Sigmoid colon (tissue), 7 donors: ENCODE data around the gene DCD. TPM values are rescaled to one million over a fixed set of nuclear protein-coding genes. Genes with fewer than 3 reads are reported as not detected.

Experiments used
- DNase-seq: peaks from one replicate; pipeline ENCODE4 v3.0.0-alpha.2; 2019
- H3K27ac ChIP-seq, 4 donors: fragments of 200-600 bp; sonication (generic); one replicate each; pipeline ENCODE4 v1.5.1; 2016 to 2019; ENCODE audit warnings: mild to moderate bottlenecking in 1 of 4
- H3K27me3 ChIP-seq, 3 donors: fragments of 200-600 bp; sonication (generic); one replicate each; pipeline ENCODE4 v1.5.1; 2019; ENCODE audit warnings: mild to moderate bottlenecking in 1 of 3
- H3K36me3 ChIP-seq, 4 donors: fragments of 200-600 bp; sonication (generic); one replicate each; pipeline ENCODE4 v1.5.1; 2016 to 2019
- H3K4me1 ChIP-seq, 4 donors: fragments of 200-600 bp; sonication (generic); one replicate each; pipeline ENCODE4 v1.5.1; 2017 to 2019
- H3K4me3 ChIP-seq, 4 donors: fragments of 200-600 bp; sonication (generic); one replicate each; pipeline ENCODE4 v1.5.1; 2017 to 2019; ENCODE audit warnings: mild to moderate bottlenecking in 2 of 4, moderate library complexity in 1 of 4
- H3K9me3 ChIP-seq, 4 donors: fragments of 200-600 bp in 3 of 4; sonication (generic) in 3 of 4; one replicate each; pipeline versions ENCODE4 v1.5.1 to v1.6.1; 2013 to 2019
- EP300 ChIP-seq, 4 donors: sonication (generic); formaldehyde crosslinking; IDR thresholded peaks; one replicate each; pipeline ENCODE4 v1.6.1; 2017; ENCODE audit warnings: antibody characterized with exemption in 4 of 4
- POLR2A ChIP-seq, 2 donors: fragments of 450-650 bp; IDR thresholded peaks; one replicate each; pipeline ENCODE4 v1.6.1; 2016; ENCODE audit warnings: antibody characterized with exemption in 2 of 2, mild to moderate bottlenecking in 2 of 2, moderate library complexity in 2 of 2
- POLR2AphosphoS5 ChIP-seq, 4 donors: sonication (generic); formaldehyde crosslinking; IDR thresholded peaks; one replicate each; pipeline ENCODE4 v1.6.1; 2017; ENCODE audit warnings: antibody characterized with exemption in 4 of 4
- WGBS, 2 donors: extraction: QIAGEN DNeasy Blood & Tissue Kit; methylation state at CpG; one replicate each; pipeline ENCODE4 v1.1.7; 2013; 5-methylcytosine and 5-hydroxymethylcytosine counted together
- intact Hi-C: fragments of 100-400 bp; cut with DNase I; formaldehyde crosslinking; loops from one replicate; pipeline ENCODE4 v1.15.1; 2023
- polyA plus RNA-seq, 3 donors: library from polyadenylated mRNA; stranded (reverse); fragments of 200-250 nt; gene quantifications; one replicate each; pipeline ENCODE4 v1.2.3, GENCODE V29; 2013
- total RNA-seq, 4 donors: library from RNA; depleted of rRNA; stranded (reverse); fragments of >200 nt; gene quantifications; one replicate each; pipeline ENCODE4 v1.1.0, GENCODE V29; 2016
- TF ChIP-seq, protein P1 (sequence below), 4 experiments: fragments of 450-650 bp in 3 of 4; fragments of 200-600 bp in 1 of 4; IDR thresholded peaks; one replicate each; pipeline ENCODE4 v1.5.1; 2016 to 2019; ENCODE audit warnings: antibody characterized with exemption in 4 of 4, mild to moderate bottlenecking in 3 of 4, moderate library complexity in 2 of 4
- donor health status: healthy with polysubstance abuse.
- donor health status: Bipolar disorder and iron deficiency.
- donor health status: healthy.

DCD gene
- total and polyA plus RNA-seq, 7 donors = not detected

DNA sequence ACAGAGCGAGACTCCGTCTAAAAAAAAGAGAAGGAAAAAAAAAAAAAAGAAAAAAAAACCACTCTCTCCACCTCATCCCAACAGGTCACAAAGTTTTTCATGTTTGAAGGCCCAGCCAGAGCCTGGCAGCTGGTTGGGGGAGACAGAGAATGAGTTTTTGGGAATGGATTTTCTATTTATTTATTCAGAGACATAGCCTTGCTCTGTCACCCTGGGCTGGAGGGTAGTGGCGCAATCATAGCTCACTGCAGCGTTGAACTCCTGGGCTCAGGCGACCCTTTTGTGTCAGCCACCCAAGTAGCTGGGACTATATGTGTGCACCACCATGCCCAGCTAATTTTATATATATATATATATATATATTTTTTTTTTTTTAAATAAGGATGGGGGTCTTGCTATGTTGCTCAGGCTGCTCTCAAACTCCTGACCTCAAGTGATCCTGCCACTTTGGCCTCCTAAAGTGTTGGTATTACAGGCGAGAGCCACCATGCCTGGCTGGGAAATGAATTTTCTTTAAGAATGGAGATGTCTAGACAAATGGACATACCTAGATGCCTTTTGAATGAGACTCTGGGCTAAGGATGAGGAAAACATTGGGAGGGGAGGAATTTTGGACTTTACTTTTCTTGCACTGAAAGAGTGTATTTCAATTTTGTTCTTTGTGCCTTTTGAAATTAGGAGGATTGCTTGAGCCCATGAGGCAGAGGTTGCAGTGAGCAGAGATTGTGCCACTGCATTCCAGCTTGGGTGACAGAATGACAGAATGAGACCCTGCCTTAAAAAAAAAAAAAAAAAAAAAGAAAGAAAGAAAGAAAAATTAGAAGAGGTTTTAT lies 42.8 kb downstream of the DCD start:
- no peaks in the 10 kb centered on the region for H3K27me3 ChIP-seq
- intact Hi-C loops = no loop called here
- H3K4me1 ChIP-seq = no peaks in the 10 kb centered on the region
- no peak for DNase-seq
- H3K4me3 ChIP-seq = no peak overlapping the region
- TF ChIP-seq EP300 (IDR thresholded peaks at IDR 0.05) (no peak), POLR2A (IDR thresholded peaks at IDR 0.05) (no peak)
- H3K27ac ChIP-seq = no peak overlapping the region
- WGBS, 2 donors = 91 to 92% methylated on average over 6 of the region's 6 CpGs
- no peaks in the 10 kb centered on the region for H3K9me3 ChIP-seq
- no peaks in the 10 kb centered on the region for H3K36me3 ChIP-seq

DNA sequence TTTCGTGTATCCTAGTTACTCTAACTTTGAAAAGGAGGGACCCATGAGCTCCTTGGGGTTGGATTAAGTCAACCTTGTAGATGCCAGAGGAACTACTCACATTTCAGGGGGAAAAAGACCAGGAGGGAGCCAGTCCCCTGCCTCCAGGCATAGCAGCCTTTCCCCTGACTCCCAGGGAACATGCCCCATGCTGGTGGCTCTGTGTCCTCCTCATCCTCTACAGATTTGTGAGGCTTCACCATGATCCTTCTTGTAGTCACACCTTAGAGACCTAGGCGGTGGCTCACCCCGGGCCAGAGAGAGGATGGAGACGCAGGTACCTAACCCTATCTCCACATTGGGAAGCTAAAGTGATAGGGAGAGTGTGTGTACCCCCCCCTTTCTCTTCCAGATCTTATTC lies 43.7 kb downstream of the DCD start:
- no peaks in the 10 kb centered on the region for H3K4me1 ChIP-seq
- H3K27me3 ChIP-seq = no peaks in the 10 kb centered on the region
- no peak overlapping the region for H3K4me3 ChIP-seq
- intact Hi-C loops = no loop called here
- TF ChIP-seq, protein P1, sequence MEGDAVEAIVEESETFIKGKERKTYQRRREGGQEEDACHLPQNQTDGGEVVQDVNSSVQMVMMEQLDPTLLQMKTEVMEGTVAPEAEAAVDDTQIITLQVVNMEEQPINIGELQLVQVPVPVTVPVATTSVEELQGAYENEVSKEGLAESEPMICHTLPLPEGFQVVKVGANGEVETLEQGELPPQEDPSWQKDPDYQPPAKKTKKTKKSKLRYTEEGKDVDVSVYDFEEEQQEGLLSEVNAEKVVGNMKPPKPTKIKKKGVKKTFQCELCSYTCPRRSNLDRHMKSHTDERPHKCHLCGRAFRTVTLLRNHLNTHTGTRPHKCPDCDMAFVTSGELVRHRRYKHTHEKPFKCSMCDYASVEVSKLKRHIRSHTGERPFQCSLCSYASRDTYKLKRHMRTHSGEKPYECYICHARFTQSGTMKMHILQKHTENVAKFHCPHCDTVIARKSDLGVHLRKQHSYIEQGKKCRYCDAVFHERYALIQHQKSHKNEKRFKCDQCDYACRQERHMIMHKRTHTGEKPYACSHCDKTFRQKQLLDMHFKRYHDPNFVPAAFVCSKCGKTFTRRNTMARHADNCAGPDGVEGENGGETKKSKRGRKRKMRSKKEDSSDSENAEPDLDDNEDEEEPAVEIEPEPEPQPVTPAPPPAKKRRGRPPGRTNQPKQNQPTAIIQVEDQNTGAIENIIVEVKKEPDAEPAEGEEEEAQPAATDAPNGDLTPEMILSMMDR (IDR thresholded peaks at IDR 0.05) = no peak
- TF ChIP-seq EP300 (IDR thresholded peaks at IDR 0.05) = no peak
- TF ChIP-seq POLR2AphosphoS5 (IDR thresholded peaks at IDR 0.05) = no peak
- no peak for TF ChIP-seq POLR2A (IDR thresholded peaks at IDR 0.05)
- no peak for DNase-seq
- no peaks in the 10 kb centered on the region for H3K9me3 ChIP-seq
- no peak overlapping the region for H3K27ac ChIP-seq
- H3K36me3 ChIP-seq = no peaks in the 10 kb centered on the region
- 92 to 94% methylated on average over 4 of the region's 4 CpGs for WGBS, 2 donors

DNA sequence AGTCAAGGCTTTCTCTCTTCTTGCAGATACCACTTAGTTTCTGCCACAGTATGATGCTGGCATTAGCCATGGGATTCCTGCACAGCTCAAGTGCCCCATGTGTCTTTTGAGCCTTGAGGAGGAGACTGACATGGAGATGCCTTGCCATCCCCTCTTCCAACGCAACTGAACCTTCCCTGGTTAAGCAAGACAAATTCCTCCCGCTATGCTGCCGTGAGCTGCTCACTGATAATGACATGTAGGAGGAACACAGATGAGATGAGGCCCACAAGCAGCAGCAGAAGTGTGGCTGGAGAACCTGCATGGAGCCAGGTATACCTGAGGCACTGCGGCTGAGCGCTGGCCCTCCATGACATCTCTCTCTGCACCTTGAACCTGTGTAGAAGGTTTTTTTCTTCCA lies 44.3 kb downstream of the DCD start:
- TF ChIP-seq EP300 (IDR thresholded peaks at IDR 0.05) = no peak
- TF ChIP-seq, protein P1 (IDR thresholded peaks at IDR 0.05) = no peak
- no peak for TF ChIP-seq POLR2AphosphoS5 (IDR thresholded peaks at IDR 0.05)
- no peak for TF ChIP-seq POLR2A (IDR thresholded peaks at IDR 0.05)
- H3K27me3 ChIP-seq = no peaks in the 10 kb centered on the region
- no peak for DNase-seq
- no peaks in the 10 kb centered on the region for H3K36me3 ChIP-seq
- intact Hi-C loops = loop anchor here (2.0 kb wide), 1 partner anchor 355 kb away; no protein-coding TSS in a partner anchor
- no peak overlapping the region for H3K4me3 ChIP-seq
- no peaks in the 10 kb centered on the region for H3K9me3 ChIP-seq
- 87 to 94% methylated on average over 5 of the region's 5 CpGs for WGBS, 2 donors
- H3K27ac ChIP-seq = no peak overlapping the region
- H3K4me1 ChIP-seq = no peaks in the 10 kb centered on the region

DNA sequence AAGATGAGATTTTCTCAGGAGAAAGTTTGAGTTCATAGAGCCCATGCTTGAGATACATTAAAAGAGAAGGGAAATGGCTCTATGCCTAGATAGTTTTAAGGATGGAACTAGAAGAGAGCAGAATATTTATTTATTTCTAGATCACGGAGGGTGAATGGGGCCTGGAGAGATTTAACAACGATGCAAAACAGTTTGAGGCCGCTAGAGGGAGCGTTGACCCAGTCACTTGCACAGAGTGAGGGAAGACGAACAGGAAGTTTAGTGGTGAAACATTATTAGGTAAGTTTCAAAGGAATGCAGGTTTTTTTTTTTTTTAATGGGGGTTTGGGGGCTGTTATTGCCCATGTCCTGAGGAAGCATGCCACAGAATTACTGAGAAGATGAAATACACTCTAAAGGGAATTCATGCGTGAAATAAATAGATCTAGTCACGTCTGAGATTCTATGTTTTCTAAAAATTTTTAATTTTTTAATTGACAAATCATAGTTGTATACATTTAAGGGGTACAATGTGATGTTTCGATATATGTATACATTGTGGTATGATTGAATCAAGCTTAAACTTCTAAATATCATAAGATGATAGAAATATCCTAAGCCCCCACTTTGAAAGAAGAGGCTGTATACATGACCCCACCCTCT lies 44.9 kb downstream of the DCD start:
- H3K36me3 ChIP-seq = no peaks in the 10 kb centered on the region
- TF ChIP-seq EP300 (IDR thresholded peaks at IDR 0.05) = no peak
- no peak for TF ChIP-seq POLR2AphosphoS5 (IDR thresholded peaks at IDR 0.05)
- TF ChIP-seq, protein P1 (IDR thresholded peaks at IDR 0.05) = peak; percentile 35 to 78 (median 58)
- TF ChIP-seq POLR2A (IDR thresholded peaks at IDR 0.05) = no peak
- intact Hi-C loops = loop anchor here (2.0 kb wide), 1 partner anchor 356 kb away; no protein-coding TSS in a partner anchor
- peak; percentile 76 for DNase-seq
- no peaks in the 10 kb centered on the region for H3K9me3 ChIP-seq
- WGBS, 2 donors = 26 to 29% methylated on average over 8 of the region's 8 CpGs
- no peak overlapping the region for H3K27ac ChIP-seq
- no peaks in the 10 kb centered on the region for H3K27me3 ChIP-seq
- no peak overlapping the region for H3K4me3 ChIP-seq
- no peaks in the 10 kb centered on the region for H3K4me1 ChIP-seq

DNA sequence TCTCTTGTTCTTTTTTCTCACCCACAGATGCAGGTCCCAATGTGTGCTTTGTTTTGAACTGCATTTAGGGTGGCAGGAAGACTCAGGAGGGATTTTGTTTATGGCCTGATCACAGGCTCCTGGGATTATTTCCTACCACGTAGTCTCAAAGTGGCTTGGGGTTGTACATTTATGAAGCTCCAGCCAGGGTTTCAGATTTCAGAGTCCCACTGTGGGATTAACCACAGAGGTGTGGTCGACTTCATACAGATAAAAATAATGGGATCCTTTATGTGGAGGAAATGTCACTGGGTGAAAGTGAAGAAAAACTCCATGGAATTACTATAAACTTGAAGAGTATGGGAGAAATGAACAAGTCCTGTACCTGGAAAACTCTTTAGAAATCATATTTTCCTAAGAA lies 45.5 kb downstream of the DCD start:
- Histone ChIP-seq H3K27ac (no peak overlapping the region), H3K9me3 (no peaks in the 10 kb centered on the region), H3K36me3 (no peaks in the 10 kb centered on the region), H3K27me3 (no peaks in the 10 kb centered on the region), H3K4me1 (no peaks in the 10 kb centered on the region), H3K4me3 (no peak overlapping the region)
- TF ChIP-seq POLR2A (IDR thresholded peaks at IDR 0.05) (no peak), EP300 (IDR thresholded peaks at IDR 0.05) (no peak), POLR2AphosphoS5 (IDR thresholded peaks at IDR 0.05) (no peak)
- TF ChIP-seq, protein P1 (IDR thresholded peaks at IDR 0.05) = no peak
- 46 to 56% methylated on average over 2 of the region's 2 CpGs for WGBS, 2 donors
- intact Hi-C loops = loop anchor here (2.0 kb wide), 1 partner anchor 356 kb away; no protein-coding TSS in a partner anchor
- DNase-seq = no peak
